Tibial artery (tissue), 4 donors: ENCODE data around the gene C11orf71.

Source experiments
- DNase-seq, 2 donors: peaks; one replicate each; pipeline ENCODE4 v3.0.0-alpha.2; 2019
- H3K27ac ChIP-seq, 2 donors: fragments of 200-600 bp; sonication (generic) in 1 of 2; 1 replicate in 1 of 2; 2 replicates in 1 of 2; pipeline ENCODE4 v1.5.1; 2018 to 2019; ENCODE audit warnings: mild to moderate bottlenecking in 1 of 2
- H3K27me3 ChIP-seq, 2 donors: fragments of 200-600 bp; sonication (generic) in 1 of 2; one replicate each; pipeline versions ENCODE4 v1.5.1 to v1.6.0; 2016 to 2019
- H3K36me3 ChIP-seq, 3 donors: fragments of 200-600 bp; sonication (generic) in 2 of 3; one replicate each; pipeline ENCODE4 v1.5.1; 2016 to 2019; ENCODE audit warnings: mild to moderate bottlenecking in 2 of 3
- H3K4me1 ChIP-seq, 4 donors: fragments of 200-600 bp; sonication (generic) in 2 of 4; 1 replicate in 3 of 4; 2 replicates in 1 of 4; pipeline ENCODE4 v1.5.1; 2016 to 2019
- H3K4me3 ChIP-seq, 2 donors: fragments of 200-600 bp; sonication (generic) in 1 of 2; 1 replicate in 1 of 2; 2 replicates in 1 of 2; pipeline ENCODE4 v1.5.1; 2018 to 2019; ENCODE audit warnings: mild to moderate bottlenecking in 2 of 2
- H3K9me3 ChIP-seq, 3 donors: fragments of 200-600 bp; sonication (generic) in 1 of 3; one replicate each; pipeline ENCODE4 v1.5.1; 2016 to 2019
- CTCF ChIP-seq, 2 experiments: fragments of 200-600 bp in 1 of 2; fragments of 450-650 bp in 1 of 2; IDR thresholded peaks; one replicate each; pipeline ENCODE4 v1.5.1; 2017 to 2019; ENCODE audit warnings: antibody characterized with exemption in 2 of 2, mild to moderate bottlenecking in 1 of 2, moderate library complexity in 1 of 2
- intact Hi-C: fragments of 100-400 bp; cut with DNase I; formaldehyde crosslinking; loops from one replicate; pipeline ENCODE4 v1.15.0; 2023; ENCODE audit warnings: low total_unique reads

Gene C11orf71

GRCh38 chr11:114442536-114442935 is 42.2 kb upstream of the C11orf71 start:
- H3K36me3 ChIP-seq: peaks cover 16 to 25% (median 17%) of the 10 kb centered on the region in 3 donors
- H3K27ac ChIP-seq: no peak overlapping the region
- no peak for TF ChIP-seq CTCF (IDR thresholded peaks at IDR 0.05)
- peaks cover 0 to 48% (median 10%) of the 10 kb centered on the region in 4 donors for H3K4me1 ChIP-seq
- no peak for DNase-seq
- intact Hi-C loops: no loop called here
- no peak overlapping the region for H3K4me3 ChIP-seq
- no peaks in the 10 kb centered on the region for H3K27me3 ChIP-seq
- H3K9me3 ChIP-seq: no peaks in the 10 kb centered on the region

GRCh38 chr11:114441921-114442320 is 41.6 kb upstream of the C11orf71 start:
- intact Hi-C loops: no loop called here
- DNase-seq: no peak
- Histone ChIP-seq H3K4me3 (no peak overlapping the region), H3K27ac (no peak overlapping the region), H3K4me1 (peaks cover 0 to 48% (median 10%) of the 10 kb centered on the region in 4 donors), H3K27me3 (no peaks in the 10 kb centered on the region), H3K36me3 (peaks cover 16 to 25% (median 17%) of the 10 kb centered on the region in 3 donors), H3K9me3 (no peaks in the 10 kb centered on the region)
- no peak for TF ChIP-seq CTCF (IDR thresholded peaks at IDR 0.05)

- intact Hi-C loops: no loop called here
- DNase-seq: no peak
- H3K4me1 ChIP-seq: peaks cover 0 to 48% (median 10%) of the 10 kb centered on the region in 4 donors
Measured at GRCh38 chr11:114440971-114441763, 40.9 kb upstream of the C11orf71 start.

GRCh38 chr11:114440121-114440860 is 40.0 kb upstream of the C11orf71 start:
- Histone ChIP-seq H3K4me3 (peak overlapping the region; percentile 77 to 97), H3K4me1 (peaks cover 0 to 48% (median 10%) of the 10 kb centered on the region in 4 donors), H3K27ac (peak overlapping the region; percentile 81 to 88), H3K36me3 (peaks cover 7 to 15% (median 7%) of the 10 kb centered on the region in 3 donors), H3K27me3 (no peaks in the 10 kb centered on the region), H3K9me3 (no peaks in the 10 kb centered on the region)
- no peak for DNase-seq
- TF ChIP-seq CTCF (IDR thresholded peaks at IDR 0.05): no peak
- intact Hi-C loops: no loop called here

More at GRCh38 chr11:114440971-114441763, 40.9 kb upstream of the C11orf71 start:
- H3K4me3 ChIP-seq: peak overlapping the region; percentile 77 to 97
- H3K36me3 ChIP-seq: peaks cover 11 to 19% (median 12%) of the 10 kb centered on the region in 3 donors
- no peak for TF ChIP-seq CTCF (IDR thresholded peaks at IDR 0.05)
- H3K27me3 ChIP-seq: no peaks in the 10 kb centered on the region
- H3K27ac ChIP-seq: peak overlapping the region in 1 of 2 donors; percentile 88
- no peaks in the 10 kb centered on the region for H3K9me3 ChIP-seq

GRCh38 chr11:114439229-114440120 is 39.2 kb upstream of the C11orf71 start, which contains the start of gene REXO2:
REXO2 (plus strand) TSS chr11:114439467; CDS start chr11:114439529, 62 bp downstream.
- Histone ChIP-seq H3K27ac (peak within 1 kb of the TSS; percentile 81 to 88), H3K27me3 (no peaks in the 10 kb centered on the region), H3K9me3 (no peaks in the 10 kb centered on the region), H3K4me3 (peak within 1 kb of the TSS; percentile 77 to 97), H3K36me3 (peaks cover 2 to 10% (median 7%) of the 10 kb centered on the region in 3 donors), H3K4me1 (peaks cover 0 to 47% (median 10%) of the 10 kb centered on the region in 4 donors)
- intact Hi-C loops: loop anchor here (5.0 kb wide), 1 partner anchor 37 kb away; the partner anchor contains the start of genes C11orf71 and RBM7
- DNase-seq: peak; percentile 97
- peak; percentile 19 to 27 for TF ChIP-seq CTCF (IDR thresholded peaks at IDR 0.05)
